Smooth muscle cell (in vitro differentiated cells): Measurements from ENCODE around the gene SHROOM1. TPM values are rescaled to one million over a fixed set of nuclear protein-coding genes. Genes with fewer than 3 reads are reported as not detected.
A peak's percentile ranks its signal among the peaks of the same experiment; 100 is the strongest.

ENCODE experiments used
- DNase-seq: peaks from one replicate; lab custom pipeline; 2025; ENCODE audit not compliant: unreplicated experiment; lab: John Stamatoyannopoulos, UW
- H2AFZ ChIP-seq: fragments of 200-600 bp; sonication (generic); 2 replicates; pipeline ENCODE4 v1.6.0; 2016; ENCODE audit warnings: antibody characterized with exemption, low read depth, mild to moderate bottlenecking
- H3F3A ChIP-seq: fragments of 200-600 bp; sonication (generic); 2 replicates; pipeline ENCODE4 v1.6.0; 2017; ENCODE audit warnings: antibody characterized with exemption, low read depth
- H3K27ac ChIP-seq: fragments of 200-600 bp; sonication (generic); 2 replicates; pipeline ENCODE4 v1.5.1; 2016; ENCODE audit warnings: low read depth, mild to moderate bottlenecking
- H3K27me3 ChIP-seq: fragments of 200-600 bp; sonication (generic); 2 replicates; pipeline ENCODE4 v1.6.1; 2016; ENCODE audit warnings: low read depth, mild to moderate bottlenecking
- H3K36me3 ChIP-seq: fragments of 200-600 bp; sonication (generic); 2 replicates; pipeline ENCODE4 v1.5.1; 2016; ENCODE audit warnings: low read depth
- H3K4me1 ChIP-seq: fragments of 200-600 bp; sonication (generic); 2 replicates; pipeline ENCODE4 v1.5.1; 2016; ENCODE audit warnings: low read depth
- H3K4me2 ChIP-seq: fragments of 200-600 bp; sonication (generic); 2 replicates; pipeline ENCODE4 v1.6.0; 2016; ENCODE audit warnings: mild to moderate bottlenecking
- H3K4me3 ChIP-seq: fragments of 200-600 bp; sonication (generic); 2 replicates; pipeline ENCODE4 v1.5.1; 2016; ENCODE audit warnings: mild to moderate bottlenecking
- H3K79me2 ChIP-seq: fragments of 200-600 bp; sonication (generic); 2 replicates; pipeline ENCODE4 v1.6.0; 2016; ENCODE audit warnings: low read depth, mild to moderate bottlenecking
- H3K9ac ChIP-seq: fragments of 200-600 bp; sonication (generic); 2 replicates; pipeline ENCODE4 v1.6.0; 2016; ENCODE audit warnings: low read depth
- H3K9me3 ChIP-seq: fragments of 200-600 bp; sonication (generic); replicated peaks from 2 replicates; pipeline ENCODE4 v1.5.1; 2016; ENCODE audit warnings: low read depth
- H4K20me1 ChIP-seq: fragments of 200-600 bp; sonication (generic); 2 replicates; pipeline ENCODE4 v1.6.0; 2016; ENCODE audit warnings: low read depth
- CTCF ChIP-seq: fragments of 200-600 bp; sonication (generic); IDR thresholded peaks from 2 replicates; pipeline ENCODE4 v1.5.1; 2017; ENCODE audit warnings: borderline replicate concordance, mild to moderate bottlenecking, antibody characterized with exemption; ENCODE audit not compliant: insufficient read depth, poor library complexity, severe bottlenecking
- WGBS: methylation state at CpG from one replicate; pipeline ENCODE4 v1.1.7; 2016; ENCODE audit warnings: low lambda C conversion rate; 5-methylcytosine and 5-hydroxymethylcytosine counted together
- polyA plus RNA-seq: library from polyadenylated mRNA; unstranded; fragments of >200 nt; fragmentation: Nextera tagmentation; extraction: Ambion mirVana; gene quantifications from 2 replicates; pipeline ENCODE4 v1.2.1, GENCODE V29; 2016
- total RNA-seq: library from RNA; depleted of rRNA; stranded (reverse); fragments of >200 nt; gene quantifications from 2 replicates; pipeline ENCODE4 v1.2.3, GENCODE V29; 2014

Gene SHROOM1
- total and polyA plus RNA-seq, 2 experiments from 2014 or later, result 5.9 to 12.0 TPM

GRCh38 chr5:132778856-132779255 is 51.6 kb downstream of the SHROOM1 start:
- Histone ChIP-seq H3K79me2 (peaks cover 29% of the 10 kb centered on the region), H3K4me3 (no peak overlapping the region), H3K9me3 (no peaks in the 10 kb centered on the region), H4K20me1 (peaks cover 20% of the 10 kb centered on the region), H3K27me3 (no peaks in the 10 kb centered on the region), H3K9ac (no peak overlapping the region), H3K4me2 (no peak overlapping the region), H2AFZ (no peak overlapping the region), H3K36me3 (no peaks in the 10 kb centered on the region), H3K27ac (no peak overlapping the region), H3F3A (no peaks in the 10 kb centered on the region), H3K4me1 (peaks cover 13% of the 10 kb centered on the region)
- no peak for DNase-seq
- no peak for TF ChIP-seq CTCF
- 89% methylated on average over 5 of the region's 5 CpGs for WGBS

GRCh38 chr5:132778129-132778528 is 52.3 kb downstream of the SHROOM1 start:
- Histone ChIP-seq H3F3A (no peaks in the 10 kb centered on the region), H3K36me3 (no peaks in the 10 kb centered on the region)

GRCh38 chr5:132777209-132778069 is 53.0 kb downstream of the SHROOM1 start, which contains the start of gene SEPTIN8:
Gene SEPTIN8, minus strand, starts transcription at chr5:132777239. Its CDS starts 102 bp downstream, at chr5:132777137.
- Histone ChIP-seq H3K4me1 (peaks cover 13% of the 10 kb centered on the region), H3K27ac (peak within 1 kb of the TSS; percentile 67), H4K20me1 (peaks cover 34% of the 10 kb centered on the region), H3K36me3 (no peaks in the 10 kb centered on the region), H3K9me3 (no peaks in the 10 kb centered on the region), H3F3A (no peaks in the 10 kb centered on the region), H3K4me2 (peak within 1 kb of the TSS; percentile 86), H3K79me2 (peaks cover 39% of the 10 kb centered on the region), H2AFZ (peak within 1 kb of the TSS; percentile 94), H3K4me3 (peak within 1 kb of the TSS; percentile 59), H3K9ac (peak within 1 kb of the TSS; percentile 70), H3K27me3 (no peaks in the 10 kb centered on the region)
- 8% methylated on average over 32 of the region's 82 CpGs for WGBS
- no peak for TF ChIP-seq CTCF
- no peak for DNase-seq

More at GRCh38 chr5:132778129-132778528, 52.3 kb downstream of the SHROOM1 start:
- Histone ChIP-seq H2AFZ (peak overlapping the region; percentile 94), H3K9me3 (no peaks in the 10 kb centered on the region), H3K4me3 (peak overlapping the region; percentile 59), H4K20me1 (peaks cover 27% of the 10 kb centered on the region), H3K9ac (no peak overlapping the region), H3K27ac (no peak overlapping the region), H3K27me3 (no peaks in the 10 kb centered on the region), H3K4me2 (peak overlapping the region; percentile 86), H3K4me1 (peaks cover 13% of the 10 kb centered on the region), H3K79me2 (peaks cover 36% of the 10 kb centered on the region)
- DNase-seq, result no peak
- 67% methylated on average over 4 of the region's 4 CpGs for WGBS
- TF ChIP-seq CTCF, result no peak

GRCh38 chr5:132776938-132777208 is 53.6 kb downstream of the SHROOM1 start:
- TF ChIP-seq CTCF, result no peak
- Histone ChIP-seq H3F3A (no peaks in the 10 kb centered on the region), H3K27ac (no peak overlapping the region), H2AFZ (peak overlapping the region; percentile 35), H3K27me3 (no peaks in the 10 kb centered on the region), H3K36me3 (no peaks in the 10 kb centered on the region), H3K9me3 (no peaks in the 10 kb centered on the region), H3K9ac (peak overlapping the region; percentile 66), H3K4me2 (peak overlapping the region; percentile 86), H3K4me3 (peak overlapping the region; percentile 59), H3K79me2 (peaks cover 45% of the 10 kb centered on the region), H3K4me1 (peaks cover 13% of the 10 kb centered on the region), H4K20me1 (peaks cover 39% of the 10 kb centered on the region)
- DNase-seq, result no peak
- 2% methylated on average over 10 of the region's 40 CpGs for WGBS
